Mucosa of descending colon (tissue), 3 donors: Measurements from ENCODE around the gene NSMF. TPM values are rescaled to one million over a fixed set of nuclear protein-coding genes. Genes with fewer than 3 reads are reported as not detected.

ENCODE experiments used
- ATAC-seq: fragments of 200-7000 bp; cut with Tn5 transposase; one replicate; pipeline ENCODE4 v1.9.1; 2020; ENCODE audit warnings: mild to moderate bottlenecking, moderate library complexity
- DNase-seq, 3 donors: peaks; one replicate each; pipeline ENCODE4 v3.0.0-alpha.2; 2020
- H3K36me3 ChIP-seq: fragments of 200-600 bp; one replicate; pipeline ENCODE4 v1.8.0; 2021; ENCODE audit warnings: low read depth, mild to moderate bottlenecking
- H3K4me1 ChIP-seq: fragments of 200-600 bp; one replicate; pipeline ENCODE4 v1.8.0; 2021; ENCODE audit warnings: low read depth, mild to moderate bottlenecking
- H3K4me3 ChIP-seq: fragments of 200-600 bp; one replicate; pipeline ENCODE4 v1.8.0; 2021; ENCODE audit warnings: mild to moderate bottlenecking
- H3K9me3 ChIP-seq: fragments of 200-600 bp; one replicate; pipeline ENCODE4 v1.8.0; 2021; ENCODE audit warnings: mild to moderate bottlenecking
- intact Hi-C, 2 donors: fragments of 100-400 bp; cut with DNase I in 1 of 2; cut with micrococcal nuclease in 1 of 2; formaldehyde crosslinking; loops; one replicate each; pipeline versions ENCODE4 v1.11.0 to v1.11.1; 2022; cut with DNase I, micrococcal nuclease
- total RNA-seq, 3 donors: library from RNA; stranded (reverse); fragmentation: NEBNext Ultra II Directional in 2 of 3; extraction: Animal tissue kit (Norgen Biotek cat#: 25700) in 2 of 3; gene quantifications; one replicate each; pipeline versions ENCODE4 v1.2.1 to v1.2.4, GENCODE V29; 2021 to 2023
- TF ChIP-seq, protein P1 (sequence below): fragments of 200-600 bp; IDR thresholded peaks from one replicate; pipeline ENCODE4 v1.8.0; 2022; ENCODE audit warnings: antibody characterized with exemption, mild to moderate bottlenecking
- donor health status: DM: no; HTN: no; CAD: no; lungs with moderate emphysema.
- donor health status: DM: no; HTN: no; CAD: no.
- donor health status: DM: no; HTN: yes; CAD: no.

Gene NSMF
- total RNA-seq, 3 donors from 2014 or later, result 30.1 to 48.0 (median 43.4) TPM

DNA sequence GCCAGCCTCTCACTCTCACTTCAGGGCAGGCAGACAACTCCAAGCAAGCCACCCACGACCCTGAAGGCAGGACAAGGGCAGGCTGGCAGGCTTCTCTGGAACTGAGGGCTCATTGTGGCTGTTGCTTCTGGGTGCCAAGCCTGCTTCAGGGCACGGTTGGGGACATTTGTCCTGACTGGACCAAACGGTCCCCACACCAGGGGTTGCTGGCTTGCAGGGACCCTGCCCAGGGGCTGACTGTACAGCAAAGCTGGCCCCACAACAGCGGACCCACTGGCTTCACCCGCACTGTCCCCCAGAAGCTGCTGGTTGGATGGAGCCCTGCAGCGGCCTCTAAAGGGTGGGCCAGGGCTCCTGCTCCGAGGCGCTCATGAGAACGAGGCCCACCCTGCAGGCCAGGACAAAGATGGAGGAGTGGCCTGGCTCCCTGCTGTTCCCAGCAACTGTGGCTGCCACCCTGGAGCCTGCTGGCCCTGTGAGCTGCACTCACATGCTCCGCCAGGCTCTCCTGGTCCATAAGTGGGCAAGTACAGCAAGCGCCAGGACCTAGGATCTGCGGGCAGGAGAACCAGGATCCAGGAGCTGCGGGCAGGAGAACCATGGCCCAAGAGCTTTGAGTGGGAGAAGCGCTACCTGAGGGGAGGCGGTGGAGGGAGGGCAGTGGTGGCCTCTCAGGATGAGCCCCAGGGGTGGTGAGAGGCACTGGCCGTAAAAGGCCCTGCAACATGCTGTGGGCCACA lies 34.4 kb upstream of the NSMF start:
- TF ChIP-seq, protein P1, sequence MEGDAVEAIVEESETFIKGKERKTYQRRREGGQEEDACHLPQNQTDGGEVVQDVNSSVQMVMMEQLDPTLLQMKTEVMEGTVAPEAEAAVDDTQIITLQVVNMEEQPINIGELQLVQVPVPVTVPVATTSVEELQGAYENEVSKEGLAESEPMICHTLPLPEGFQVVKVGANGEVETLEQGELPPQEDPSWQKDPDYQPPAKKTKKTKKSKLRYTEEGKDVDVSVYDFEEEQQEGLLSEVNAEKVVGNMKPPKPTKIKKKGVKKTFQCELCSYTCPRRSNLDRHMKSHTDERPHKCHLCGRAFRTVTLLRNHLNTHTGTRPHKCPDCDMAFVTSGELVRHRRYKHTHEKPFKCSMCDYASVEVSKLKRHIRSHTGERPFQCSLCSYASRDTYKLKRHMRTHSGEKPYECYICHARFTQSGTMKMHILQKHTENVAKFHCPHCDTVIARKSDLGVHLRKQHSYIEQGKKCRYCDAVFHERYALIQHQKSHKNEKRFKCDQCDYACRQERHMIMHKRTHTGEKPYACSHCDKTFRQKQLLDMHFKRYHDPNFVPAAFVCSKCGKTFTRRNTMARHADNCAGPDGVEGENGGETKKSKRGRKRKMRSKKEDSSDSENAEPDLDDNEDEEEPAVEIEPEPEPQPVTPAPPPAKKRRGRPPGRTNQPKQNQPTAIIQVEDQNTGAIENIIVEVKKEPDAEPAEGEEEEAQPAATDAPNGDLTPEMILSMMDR, result no peak
- Histone ChIP-seq H3K4me1 (peaks cover 7% of the 10 kb centered on the region), H3K9me3 (no peaks in the 10 kb centered on the region), H3K36me3 (no peaks in the 10 kb centered on the region), H3K4me3 (no peak overlapping the region)
- DNase-seq (peak in 2 of 3 donors; percentile 27 to 46), ATAC-seq (no peak)
- intact Hi-C loops, result no loop called here

DNA sequence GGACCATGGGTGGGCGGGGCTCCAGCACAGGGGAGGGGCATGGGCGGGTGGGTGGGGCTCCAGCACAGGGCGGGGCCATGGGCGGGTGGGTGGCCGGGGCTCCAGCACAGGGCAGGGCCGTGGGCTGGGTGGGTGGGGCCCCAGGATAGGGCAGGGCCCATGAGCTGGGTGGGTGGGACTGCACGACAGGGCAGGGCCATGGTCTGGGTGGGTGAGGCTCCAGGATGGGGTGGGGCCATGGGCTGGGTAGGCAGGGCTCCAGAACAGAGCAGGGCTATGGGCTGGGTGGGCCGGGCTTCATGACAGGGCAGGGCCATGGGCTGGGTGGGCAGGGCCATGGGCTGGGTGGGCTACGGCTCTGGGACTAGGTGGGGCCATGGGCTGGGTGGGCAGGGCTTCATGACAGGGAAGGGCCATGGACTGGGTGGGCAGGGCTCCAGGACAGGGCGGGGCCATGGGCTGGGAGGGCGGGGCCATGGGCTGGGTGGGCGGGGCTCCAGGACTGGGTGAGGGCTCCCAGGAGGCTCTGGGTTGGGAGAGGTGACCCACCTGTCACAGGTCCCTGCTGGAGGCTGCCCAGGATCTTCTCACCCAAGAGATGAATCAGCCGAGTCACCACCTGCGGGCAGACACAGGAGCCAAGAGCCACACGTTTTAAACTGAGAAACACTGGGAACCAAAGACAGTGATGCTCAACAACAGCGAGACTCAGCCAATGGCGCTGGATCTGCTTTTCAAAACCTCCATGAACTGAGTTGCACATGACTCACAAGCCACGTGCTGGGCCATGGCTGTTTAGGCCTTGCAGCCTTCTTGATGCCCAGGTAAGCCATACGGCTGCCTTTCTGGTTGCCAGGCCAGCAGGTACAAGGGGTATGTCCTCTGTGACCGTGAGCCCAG lies 33.6 kb upstream of the NSMF start:
- H3K4me3 ChIP-seq, result no peak overlapping the region
- ATAC-seq, result peak; percentile 67
- intact Hi-C loops, result no loop called here
- TF ChIP-seq, protein P1, result no peak
- H3K4me1 ChIP-seq, result peaks cover 12% of the 10 kb centered on the region
- H3K36me3 ChIP-seq, result no peaks in the 10 kb centered on the region
- peak; percentile 34 to 83 (median 63) for DNase-seq
- H3K9me3 ChIP-seq, result no peaks in the 10 kb centered on the region

- Histone ChIP-seq H3K4me3 (no peak overlapping the region), H3K36me3 (no peaks in the 10 kb centered on the region), H3K9me3 (no peaks in the 10 kb centered on the region), H3K4me1 (peaks cover 12% of the 10 kb centered on the region)
- intact Hi-C loops, result no loop called here
- TF ChIP-seq, protein P1, result no peak
- DNase-seq (peak in 2 of 3 donors; percentile 15 to 25), ATAC-seq (no peak)
Observed at GRCh38 chr9:137491735-137492432, 32.8 kb upstream of the NSMF start.

- intact Hi-C loops, result no loop called here
- TF ChIP-seq, protein P1, result no peak
- ATAC-seq (no peak), DNase-seq (no peak)
- H3K36me3 ChIP-seq, result no peaks in the 10 kb centered on the region
- H3K4me1 ChIP-seq, result peaks cover 12% of the 10 kb centered on the region
- no peak overlapping the region for H3K4me3 ChIP-seq
- H3K9me3 ChIP-seq, result no peaks in the 10 kb centered on the region
Observed at GRCh38 chr9:137490532-137491186, 31.5 kb upstream of the NSMF start.

- H3K9me3 ChIP-seq, result no peaks in the 10 kb centered on the region
- no peaks in the 10 kb centered on the region for H3K36me3 ChIP-seq
- ATAC-seq, result no peak
- DNase-seq, result peak in 2 of 3 donors; percentile 11
- H3K4me1 ChIP-seq, result peaks cover 9% of the 10 kb centered on the region
- H3K4me3 ChIP-seq, result no peak overlapping the region
- TF ChIP-seq, protein P1, result no peak
- intact Hi-C loops, result no loop called here
Observed at GRCh38 chr9:137488906-137489305, 29.8 kb upstream of the NSMF start.
